GM23338 (cell line): ENCODE data around the gene TGDS. TPM values are rescaled to one million over a fixed set of nuclear protein-coding genes. Genes with fewer than 3 reads are reported as not detected.

Experiments used
- ATAC-seq: fragments of 200-7000 bp; cut with Tn5 transposase; 3 replicates; pipeline ENCODE4 v1.9.1; 2020
- DNase-seq: peaks from one replicate; pipeline ENCODE4 v3.0.0-alpha.2; 2015; ENCODE audit warnings: low spot score
- H2AFZ ChIP-seq: fragments of 200-600 bp; sonication (generic); 2 replicates; pipeline ENCODE4 v1.8.0; 2016; ENCODE audit warnings: antibody characterized with exemption, mild to moderate bottlenecking, moderate library complexity
- H3F3A ChIP-seq: fragments of 200-600 bp; sonication (generic); replicated peaks from 2 replicates; pipeline ENCODE4 v1.8.0; 2017; ENCODE audit warnings: antibody characterized with exemption, mixed run types, low read depth
- H3K27ac ChIP-seq: fragments of 200-600 bp; sonication (generic); 2 replicates; pipeline ENCODE4 v1.6.1; 2016; ENCODE audit warnings: low read depth
- H3K27me3 ChIP-seq: fragments of 200-600 bp; sonication (generic); 2 replicates; pipeline ENCODE4 v1.8.0; 2016; ENCODE audit warnings: mild to moderate bottlenecking, mixed run types, moderate library complexity; ENCODE audit not compliant: insufficient read depth
- H3K36me3 ChIP-seq: fragments of 200-600 bp; sonication (generic); 2 replicates; pipeline ENCODE4 v1.8.0; 2016; ENCODE audit warnings: mild to moderate bottlenecking; ENCODE audit not compliant: insufficient read depth
- H3K4me1 ChIP-seq: fragments of 200-600 bp; sonication (generic); 2 replicates; pipeline ENCODE4 v1.8.0; 2016; ENCODE audit warnings: mild to moderate bottlenecking, moderate library complexity; ENCODE audit not compliant: insufficient read depth
- H3K4me2 ChIP-seq: fragments of 200-600 bp; sonication (generic); 2 replicates; pipeline ENCODE4 v1.7.1; 2017; ENCODE audit warnings: mixed run types
- H3K4me3 ChIP-seq: fragments of 200-600 bp; sonication (generic); 2 replicates; pipeline ENCODE4 v1.6.1; 2016; ENCODE audit warnings: mixed run types
- H3K79me2 ChIP-seq: fragments of 200-600 bp; sonication (generic); replicated peaks from 2 replicates; pipeline ENCODE4 v1.8.0; 2017; ENCODE audit warnings: mild to moderate bottlenecking; ENCODE audit not compliant: insufficient read depth
- H3K9me2 ChIP-seq: fragments of 200-600 bp; sonication (generic); 2 replicates; pipeline ENCODE4 v1.8.0; 2017; ENCODE audit not compliant: insufficient read depth
- H4K20me1 ChIP-seq: fragments of 200-600 bp; sonication (generic); replicated peaks from 2 replicates; pipeline ENCODE4 v1.8.0; 2017; ENCODE audit warnings: mild to moderate bottlenecking; ENCODE audit not compliant: insufficient read depth
- H3K27ac Mint-ChIP-seq: 2 replicates; pipeline ENCODE4 v1.8.0; 2020; ENCODE audit warnings: inconsistent platforms, mild to moderate bottlenecking, moderate library complexity, mixed read lengths
- H3K27me3 Mint-ChIP-seq: 3 replicates; pipeline ENCODE4 v1.8.0; 2022; ENCODE audit warnings: low read depth, mild to moderate bottlenecking, moderate library complexity, mixed read lengths, inconsistent platforms; ENCODE audit not compliant: insufficient read depth, poor library complexity
- H3K36me3 Mint-ChIP-seq: 3 replicates; pipeline ENCODE4 v1.8.0; 2021; ENCODE audit warnings: low read depth, mild to moderate bottlenecking, inconsistent platforms, moderate library complexity, mixed read lengths
- H3K4me1 Mint-ChIP-seq: 3 replicates; pipeline ENCODE4 v1.8.0; 2020; ENCODE audit warnings: mild to moderate bottlenecking, inconsistent platforms, mixed read lengths
- H3K4me3 Mint-ChIP-seq: 3 replicates; pipeline ENCODE4 v1.8.0; 2021; ENCODE audit warnings: moderate library complexity, mild to moderate bottlenecking, inconsistent platforms, mixed read lengths
- H3K9me3 Mint-ChIP-seq: 3 replicates; pipeline ENCODE4 v1.8.0; 2020; ENCODE audit warnings: moderate library complexity, mild to moderate bottlenecking, inconsistent platforms, mixed read lengths
- CREB1 ChIP-seq: fragments of 250-450 bp; sonication (Bioruptor Pico); IDR thresholded peaks from 2 replicates; pipeline ENCODE4 v1.5.0; 2020; ENCODE audit warnings: low read depth, mild to moderate bottlenecking, moderate library complexity
- EZH2 ChIP-seq: fragments of 200-600 bp; sonication (generic); IDR thresholded peaks from one replicate; pipeline ENCODE4 v1.8.0; 2017; ENCODE audit warnings: antibody characterized with exemption, mild to moderate bottlenecking, low read depth; ENCODE audit not compliant: unreplicated experiment
- EZH2phosphoT487 ChIP-seq: fragments of 200-600 bp; sonication (generic); IDR thresholded peaks from one replicate; pipeline ENCODE4 v1.8.1; 2018; ENCODE audit warnings: antibody characterized with exemption; ENCODE audit not compliant: unreplicated experiment
- JUNB ChIP-seq: IDR thresholded peaks from one replicate; pipeline ENCODE4 v1.6.1; 2016; ENCODE audit warnings: antibody characterized with exemption; ENCODE audit not compliant: unreplicated experiment
- NANOG ChIP-seq: IDR thresholded peaks from 2 replicates; pipeline ENCODE4 v1.6.1; 2016; ENCODE audit warnings: antibody characterized with exemption, borderline replicate concordance
- POLR2AphosphoS5 ChIP-seq: IDR thresholded peaks from 2 replicates; pipeline ENCODE4 v1.6.1; 2016; ENCODE audit warnings: antibody characterized with exemption, low read depth
- STAT1 ChIP-seq: IDR thresholded peaks from one replicate; pipeline ENCODE4 v1.6.1; 2016; ENCODE audit warnings: antibody characterized with exemption; ENCODE audit not compliant: unreplicated experiment
- ZNF114 ChIP-seq: fragments of 250-450 bp; sonication (Bioruptor Pico); IDR thresholded peaks from 2 replicates; pipeline ENCODE4 v1.5.0; 2020; ENCODE audit warnings: mild to moderate bottlenecking, moderate library complexity
- ZNF331 ChIP-seq: fragments of 250-450 bp; sonication (Bioruptor Pico); IDR thresholded peaks from 2 replicates; pipeline ENCODE4 v1.5.0; 2020; ENCODE audit warnings: low read depth, mild to moderate bottlenecking, moderate library complexity
- polyA plus RNA-seq: library from polyadenylated mRNA; unstranded; fragments of >200 nt; fragmentation: Nextera tagmentation; extraction: Ambion mirVana; gene quantifications from 2 replicates; pipeline ENCODE4 v1.2.1, GENCODE V29; 2016
- total RNA-seq: library from RNA; depleted of rRNA; stranded (reverse); fragments of >200 nt; shearing (Covaris generic); gene quantifications from 2 replicates; pipeline ENCODE4 v1.2.3, GENCODE V29; 2014
- TF ChIP-seq, protein P1 (sequence below): IDR thresholded peaks from one replicate; pipeline ENCODE4 v1.6.1; 2018; ENCODE audit warnings: antibody characterized with exemption; ENCODE audit not compliant: unreplicated experiment
- TF ChIP-seq, protein P2 (sequence below): fragments of 250-450 bp; sonication (Bioruptor Pico); IDR thresholded peaks from 2 replicates; pipeline ENCODE4 v1.5.0; 2020; ENCODE audit warnings: mild to moderate bottlenecking, moderate library complexity
- TF ChIP-seq, protein P3 (sequence below): IDR thresholded peaks from 2 replicates; pipeline ENCODE4 v1.6.1; 2016; ENCODE audit warnings: antibody characterized with exemption
- TF ChIP-seq, protein P4 (sequence below), 2 experiments: fragments of 200-600 bp in 1 of 2; sonication (generic) in 1 of 2; conservative IDR thresholded peaks; 2 replicates each; pipeline versions ENCODE4 v1.5.1 to v1.6.1; 2016 to 2017; ENCODE audit warnings: antibody characterized with exemption in 2 of 2, low read depth in 2 of 2, mild to moderate bottlenecking in 2 of 2, moderate library complexity in 1 of 2

The TGDS gene
- total and polyA plus RNA-seq, 2 experiments from 2014 or later, result 18.4 to 19.6 TPM

DNA sequence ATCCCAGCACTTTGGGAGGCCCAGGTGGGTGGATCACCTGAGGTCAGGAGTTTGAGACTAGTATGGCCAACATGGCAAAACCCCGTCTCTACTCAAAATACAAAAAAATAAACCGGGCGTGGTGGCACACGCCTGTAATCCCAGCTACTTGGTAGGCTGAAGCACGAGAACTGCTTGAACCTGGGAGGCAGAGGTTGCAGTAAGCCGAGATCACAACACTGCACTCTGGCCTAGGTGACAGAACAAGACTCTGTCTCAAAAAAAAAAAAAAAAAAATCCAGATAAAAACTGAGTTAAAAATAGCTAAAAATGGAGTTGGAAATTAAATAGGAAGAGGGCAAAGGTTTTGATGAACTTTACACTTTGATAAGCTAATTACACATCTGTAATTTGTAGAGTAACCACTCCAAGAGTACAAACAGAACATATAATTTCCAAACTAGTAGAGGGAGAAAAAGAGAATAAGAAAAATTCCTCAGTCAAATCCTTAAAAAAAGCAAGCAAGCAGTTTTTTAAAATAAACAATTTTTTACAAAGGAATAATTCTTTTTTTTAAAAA is 10.3 kb downstream of the TGDS start:
- Histone ChIP-seq H4K20me1 (no peaks in the 10 kb centered on the region), H3K27me3 (no peaks in the 10 kb centered on the region), H3K4me1 (no peaks in the 10 kb centered on the region), H3K36me3 (peaks cover 32% of the 10 kb centered on the region), H3K4me2 (no peak overlapping the region), H2AFZ (no peak overlapping the region), H3K9me2 (no peaks in the 10 kb centered on the region), H3F3A (no peaks in the 10 kb centered on the region), H3K27ac (no peak overlapping the region), H3K79me2 (peaks cover 18% of the 10 kb centered on the region; the same call in 1 of the 2 replicates), H3K4me3 (no peak overlapping the region)
- Mint-ChIP-seq H3K4me1 (no peaks in the 10 kb centered on the region), H3K27me3 (no peaks in the 10 kb centered on the region), H3K36me3 (peaks cover 70% of the 10 kb centered on the region), H3K9me3 (no peaks in the 10 kb centered on the region; the same call in 2 of the 3 replicates), H3K27ac (no peak overlapping the region), H3K4me3 (no peak overlapping the region)
- no peak for TF ChIP-seq JUNB
- no peak for TF ChIP-seq POLR2AphosphoS5
- TF ChIP-seq EZH2, result no peak
- no peak for TF ChIP-seq NANOG
- TF ChIP-seq ZNF331, result no peak
- TF ChIP-seq, protein P1, sequence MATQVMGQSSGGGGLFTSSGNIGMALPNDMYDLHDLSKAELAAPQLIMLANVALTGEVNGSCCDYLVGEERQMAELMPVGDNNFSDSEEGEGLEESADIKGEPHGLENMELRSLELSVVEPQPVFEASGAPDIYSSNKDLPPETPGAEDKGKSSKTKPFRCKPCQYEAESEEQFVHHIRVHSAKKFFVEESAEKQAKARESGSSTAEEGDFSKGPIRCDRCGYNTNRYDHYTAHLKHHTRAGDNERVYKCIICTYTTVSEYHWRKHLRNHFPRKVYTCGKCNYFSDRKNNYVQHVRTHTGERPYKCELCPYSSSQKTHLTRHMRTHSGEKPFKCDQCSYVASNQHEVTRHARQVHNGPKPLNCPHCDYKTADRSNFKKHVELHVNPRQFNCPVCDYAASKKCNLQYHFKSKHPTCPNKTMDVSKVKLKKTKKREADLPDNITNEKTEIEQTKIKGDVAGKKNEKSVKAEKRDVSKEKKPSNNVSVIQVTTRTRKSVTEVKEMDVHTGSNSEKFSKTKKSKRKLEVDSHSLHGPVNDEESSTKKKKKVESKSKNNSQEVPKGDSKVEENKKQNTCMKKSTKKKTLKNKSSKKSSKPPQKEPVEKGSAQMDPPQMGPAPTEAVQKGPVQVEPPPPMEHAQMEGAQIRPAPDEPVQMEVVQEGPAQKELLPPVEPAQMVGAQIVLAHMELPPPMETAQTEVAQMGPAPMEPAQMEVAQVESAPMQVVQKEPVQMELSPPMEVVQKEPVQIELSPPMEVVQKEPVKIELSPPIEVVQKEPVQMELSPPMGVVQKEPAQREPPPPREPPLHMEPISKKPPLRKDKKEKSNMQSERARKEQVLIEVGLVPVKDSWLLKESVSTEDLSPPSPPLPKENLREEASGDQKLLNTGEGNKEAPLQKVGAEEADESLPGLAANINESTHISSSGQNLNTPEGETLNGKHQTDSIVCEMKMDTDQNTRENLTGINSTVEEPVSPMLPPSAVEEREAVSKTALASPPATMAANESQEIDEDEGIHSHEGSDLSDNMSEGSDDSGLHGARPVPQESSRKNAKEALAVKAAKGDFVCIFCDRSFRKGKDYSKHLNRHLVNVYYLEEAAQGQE, result no peak
- TF ChIP-seq, protein P2, sequence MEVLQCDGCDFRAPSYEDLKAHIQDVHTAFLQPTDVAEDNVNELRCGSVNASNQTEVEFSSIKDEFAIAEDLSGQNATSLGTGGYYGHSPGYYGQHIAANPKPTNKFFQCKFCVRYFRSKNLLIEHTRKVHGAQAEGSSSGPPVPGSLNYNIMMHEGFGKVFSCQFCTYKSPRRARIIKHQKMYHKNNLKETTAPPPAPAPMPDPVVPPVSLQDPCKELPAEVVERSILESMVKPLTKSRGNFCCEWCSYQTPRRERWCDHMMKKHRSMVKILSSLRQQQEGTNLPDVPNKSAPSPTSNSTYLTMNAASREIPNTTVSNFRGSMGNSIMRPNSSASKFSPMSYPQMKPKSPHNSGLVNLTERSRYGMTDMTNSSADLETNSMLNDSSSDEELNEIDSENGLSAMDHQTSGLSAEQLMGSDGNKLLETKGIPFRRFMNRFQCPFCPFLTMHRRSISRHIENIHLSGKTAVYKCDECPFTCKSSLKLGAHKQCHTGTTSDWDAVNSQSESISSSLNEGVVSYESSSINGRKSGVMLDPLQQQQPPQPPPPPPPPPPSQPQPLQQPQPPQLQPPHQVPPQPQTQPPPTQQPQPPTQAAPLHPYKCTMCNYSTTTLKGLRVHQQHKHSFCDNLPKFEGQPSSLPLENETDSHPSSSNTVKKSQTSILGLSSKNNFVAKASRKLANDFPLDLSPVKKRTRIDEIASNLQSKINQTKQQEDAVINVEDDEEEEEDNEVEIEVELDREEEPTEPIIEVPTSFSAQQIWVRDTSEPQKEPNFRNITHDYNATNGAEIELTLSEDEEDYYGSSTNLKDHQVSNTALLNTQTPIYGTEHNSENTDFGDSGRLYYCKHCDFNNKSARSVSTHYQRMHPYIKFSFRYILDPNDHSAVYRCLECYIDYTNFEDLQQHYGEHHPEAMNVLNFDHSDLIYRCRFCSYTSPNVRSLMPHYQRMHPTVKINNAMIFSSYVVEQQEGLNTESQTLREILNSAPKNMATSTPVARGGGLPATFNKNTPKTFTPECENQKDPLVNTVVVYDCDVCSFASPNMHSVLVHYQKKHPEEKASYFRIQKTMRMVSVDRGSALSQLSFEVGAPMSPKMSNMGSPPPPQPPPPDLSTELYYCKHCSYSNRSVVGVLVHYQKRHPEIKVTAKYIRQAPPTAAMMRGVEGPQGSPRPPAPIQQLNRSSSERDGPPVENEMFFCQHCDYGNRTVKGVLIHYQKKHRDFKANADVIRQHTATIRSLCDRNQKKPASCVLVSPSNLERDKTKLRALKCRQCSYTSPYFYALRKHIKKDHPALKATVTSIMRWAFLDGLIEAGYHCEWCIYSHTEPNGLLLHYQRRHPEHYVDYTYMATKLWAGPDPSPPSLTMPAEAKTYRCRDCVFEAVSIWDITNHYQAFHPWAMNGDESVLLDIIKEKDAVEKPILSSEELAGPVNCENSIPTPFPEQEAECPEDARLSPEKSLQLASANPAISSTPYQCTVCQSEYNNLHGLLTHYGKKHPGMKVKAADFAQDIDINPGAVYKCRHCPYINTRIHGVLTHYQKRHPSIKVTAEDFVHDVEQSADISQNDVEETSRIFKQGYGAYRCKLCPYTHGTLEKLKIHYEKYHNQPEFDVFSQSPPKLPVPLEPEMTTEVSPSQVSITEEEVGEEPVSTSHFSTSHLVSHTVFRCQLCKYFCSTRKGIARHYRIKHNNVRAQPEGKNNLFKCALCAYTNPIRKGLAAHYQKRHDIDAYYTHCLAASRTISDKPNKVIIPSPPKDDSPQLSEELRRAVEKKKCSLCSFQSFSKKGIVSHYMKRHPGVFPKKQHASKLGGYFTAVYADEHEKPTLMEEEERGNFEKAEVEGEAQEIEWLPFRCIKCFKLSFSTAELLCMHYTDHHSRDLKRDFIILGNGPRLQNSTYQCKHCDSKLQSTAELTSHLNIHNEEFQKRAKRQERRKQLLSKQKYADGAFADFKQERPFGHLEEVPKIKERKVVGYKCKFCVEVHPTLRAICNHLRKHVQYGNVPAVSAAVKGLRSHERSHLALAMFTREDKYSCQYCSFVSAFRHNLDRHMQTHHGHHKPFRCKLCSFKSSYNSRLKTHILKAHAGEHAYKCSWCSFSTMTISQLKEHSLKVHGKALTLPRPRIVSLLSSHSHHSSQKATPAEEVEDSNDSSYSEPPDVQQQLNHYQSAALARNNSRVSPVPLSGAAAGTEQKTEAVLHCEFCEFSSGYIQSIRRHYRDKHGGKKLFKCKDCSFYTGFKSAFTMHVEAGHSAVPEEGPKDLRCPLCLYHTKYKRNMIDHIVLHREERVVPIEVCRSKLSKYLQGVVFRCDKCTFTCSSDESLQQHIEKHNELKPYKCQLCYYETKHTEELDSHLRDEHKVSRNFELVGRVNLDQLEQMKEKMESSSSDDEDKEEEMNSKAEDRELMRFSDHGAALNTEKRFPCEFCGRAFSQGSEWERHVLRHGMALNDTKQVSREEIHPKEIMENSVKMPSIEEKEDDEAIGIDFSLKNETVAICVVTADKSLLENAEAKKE (CRISPR knock-in tag), result no peak
- no peak for TF ChIP-seq EZH2phosphoT487
- TF ChIP-seq, protein P3, sequence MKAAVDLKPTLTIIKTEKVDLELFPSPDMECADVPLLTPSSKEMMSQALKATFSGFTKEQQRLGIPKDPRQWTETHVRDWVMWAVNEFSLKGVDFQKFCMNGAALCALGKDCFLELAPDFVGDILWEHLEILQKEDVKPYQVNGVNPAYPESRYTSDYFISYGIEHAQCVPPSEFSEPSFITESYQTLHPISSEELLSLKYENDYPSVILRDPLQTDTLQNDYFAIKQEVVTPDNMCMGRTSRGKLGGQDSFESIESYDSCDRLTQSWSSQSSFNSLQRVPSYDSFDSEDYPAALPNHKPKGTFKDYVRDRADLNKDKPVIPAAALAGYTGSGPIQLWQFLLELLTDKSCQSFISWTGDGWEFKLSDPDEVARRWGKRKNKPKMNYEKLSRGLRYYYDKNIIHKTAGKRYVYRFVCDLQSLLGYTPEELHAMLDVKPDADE, result no peak
- no peak for TF ChIP-seq ZNF114 (CRISPR knock-in tag)
- TF ChIP-seq CREB1 (CRISPR knock-in tag), result no peak
- TF ChIP-seq, protein P4, sequence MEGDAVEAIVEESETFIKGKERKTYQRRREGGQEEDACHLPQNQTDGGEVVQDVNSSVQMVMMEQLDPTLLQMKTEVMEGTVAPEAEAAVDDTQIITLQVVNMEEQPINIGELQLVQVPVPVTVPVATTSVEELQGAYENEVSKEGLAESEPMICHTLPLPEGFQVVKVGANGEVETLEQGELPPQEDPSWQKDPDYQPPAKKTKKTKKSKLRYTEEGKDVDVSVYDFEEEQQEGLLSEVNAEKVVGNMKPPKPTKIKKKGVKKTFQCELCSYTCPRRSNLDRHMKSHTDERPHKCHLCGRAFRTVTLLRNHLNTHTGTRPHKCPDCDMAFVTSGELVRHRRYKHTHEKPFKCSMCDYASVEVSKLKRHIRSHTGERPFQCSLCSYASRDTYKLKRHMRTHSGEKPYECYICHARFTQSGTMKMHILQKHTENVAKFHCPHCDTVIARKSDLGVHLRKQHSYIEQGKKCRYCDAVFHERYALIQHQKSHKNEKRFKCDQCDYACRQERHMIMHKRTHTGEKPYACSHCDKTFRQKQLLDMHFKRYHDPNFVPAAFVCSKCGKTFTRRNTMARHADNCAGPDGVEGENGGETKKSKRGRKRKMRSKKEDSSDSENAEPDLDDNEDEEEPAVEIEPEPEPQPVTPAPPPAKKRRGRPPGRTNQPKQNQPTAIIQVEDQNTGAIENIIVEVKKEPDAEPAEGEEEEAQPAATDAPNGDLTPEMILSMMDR (conservative IDR thresholded peaks at IDR 0.05; ENCODE audit: low read depth in 2 of 2), result no peak
- TF ChIP-seq STAT1, result no peak
- no peak for ATAC-seq
- no peak for DNase-seq
